Activated naive CD8-positive, alpha-beta T cell treated with anti-CD3 and anti-CD28 coated beads, Interleukin-2, amount 50 U/mL, for 24 hours (primary cell): ENCODE data around the gene ACTG1.
A peak's percentile ranks its signal among the peaks of the same experiment; 100 is the strongest.

Experiments
- ATAC-seq: fragments of 150-1000 bp; cut with Tn5 transposase; one replicate; pipeline ENCODE4 v1.10.0; 2021
- DNase-seq: peaks from one replicate; pipeline ENCODE4 v3.0.0; 2021
- H3K27ac Mint-ChIP-seq: one replicate; pipeline ENCODE4 v1.8.0; 2021; ENCODE audit warnings: mild to moderate bottlenecking, mixed read lengths
- H3K27me3 Mint-ChIP-seq: one replicate; pipeline ENCODE4 v1.8.0; 2021; ENCODE audit warnings: mixed read lengths
- H3K36me3 Mint-ChIP-seq: one replicate; pipeline ENCODE4 v1.8.0; 2021; ENCODE audit warnings: low read depth, mixed read lengths
- H3K4me1 Mint-ChIP-seq: one replicate; pipeline ENCODE4 v1.8.0; 2021; ENCODE audit warnings: mixed read lengths
- H3K4me3 Mint-ChIP-seq: one replicate; pipeline ENCODE4 v1.8.0; 2021; ENCODE audit warnings: mild to moderate bottlenecking, moderate library complexity, mixed read lengths
- H3K9me3 Mint-ChIP-seq: one replicate; pipeline ENCODE4 v1.8.0; 2021; ENCODE audit warnings: mixed read lengths

ACTG1 gene

GRCh38 chr17:81489998-81490992, 22.3 kb downstream of the ACTG1 start:
- Mint-ChIP-seq H3K9me3 (no peaks in the 10 kb centered on the region), H3K36me3 (no peaks in the 10 kb centered on the region), H3K4me1 (peaks cover 21% of the 10 kb centered on the region), H3K27ac (no peak overlapping the region), H3K4me3 (peak overlapping the region; percentile 60), H3K27me3 (peaks cover 16% of the 10 kb centered on the region)
- DNase-seq (no peak), ATAC-seq (no peak)

DNA sequence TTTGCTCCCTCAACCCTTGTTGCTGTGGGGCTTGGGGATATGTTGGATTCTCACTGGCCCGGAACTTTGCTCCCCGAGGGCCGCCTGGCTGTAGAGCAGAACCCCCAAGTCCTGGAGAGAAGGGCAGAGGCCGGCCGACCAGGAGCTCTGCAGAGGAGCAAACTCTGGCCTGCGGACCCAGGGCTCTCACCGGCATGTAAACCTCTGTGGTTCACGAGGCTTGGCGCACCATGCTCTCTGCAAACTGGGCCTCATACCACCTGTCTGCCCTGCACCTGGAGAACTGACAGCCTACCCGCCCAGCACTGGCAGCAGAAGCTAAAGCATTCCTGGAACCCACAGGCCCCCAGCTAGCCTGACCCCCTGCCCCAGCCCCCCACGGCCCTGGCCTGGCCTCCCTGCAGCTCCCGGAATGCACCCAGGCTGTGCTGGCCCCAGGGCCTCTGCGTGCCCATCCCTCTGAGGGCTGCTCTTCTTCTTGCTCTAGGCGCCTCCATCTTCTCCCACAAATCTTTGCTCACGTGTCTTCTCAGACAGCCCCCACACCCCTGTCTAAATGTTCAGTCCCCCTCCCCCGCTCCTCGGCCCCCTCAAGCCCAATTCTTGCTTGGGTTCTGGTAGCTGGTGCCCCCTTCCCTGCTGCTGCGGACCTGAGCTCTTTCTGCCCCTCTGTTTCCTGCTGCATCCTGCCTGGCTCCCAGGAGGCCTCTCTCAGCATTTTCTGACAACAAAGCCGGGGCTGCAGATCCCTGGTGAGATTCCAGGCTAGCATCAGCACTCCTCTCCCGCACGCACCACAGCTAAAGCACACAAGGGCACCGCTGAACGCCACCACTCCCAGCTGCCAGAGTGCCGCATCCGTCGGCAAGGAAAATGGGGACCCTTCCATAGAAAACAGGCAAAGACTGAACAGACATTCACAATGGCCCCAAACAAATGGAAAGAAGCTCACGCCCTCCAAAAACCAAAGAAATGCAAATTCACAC, 23.3 kb downstream of the ACTG1 start:
- no peak for ATAC-seq
- peak overlapping the region; percentile 60 for H3K4me3 Mint-ChIP-seq

DNA sequence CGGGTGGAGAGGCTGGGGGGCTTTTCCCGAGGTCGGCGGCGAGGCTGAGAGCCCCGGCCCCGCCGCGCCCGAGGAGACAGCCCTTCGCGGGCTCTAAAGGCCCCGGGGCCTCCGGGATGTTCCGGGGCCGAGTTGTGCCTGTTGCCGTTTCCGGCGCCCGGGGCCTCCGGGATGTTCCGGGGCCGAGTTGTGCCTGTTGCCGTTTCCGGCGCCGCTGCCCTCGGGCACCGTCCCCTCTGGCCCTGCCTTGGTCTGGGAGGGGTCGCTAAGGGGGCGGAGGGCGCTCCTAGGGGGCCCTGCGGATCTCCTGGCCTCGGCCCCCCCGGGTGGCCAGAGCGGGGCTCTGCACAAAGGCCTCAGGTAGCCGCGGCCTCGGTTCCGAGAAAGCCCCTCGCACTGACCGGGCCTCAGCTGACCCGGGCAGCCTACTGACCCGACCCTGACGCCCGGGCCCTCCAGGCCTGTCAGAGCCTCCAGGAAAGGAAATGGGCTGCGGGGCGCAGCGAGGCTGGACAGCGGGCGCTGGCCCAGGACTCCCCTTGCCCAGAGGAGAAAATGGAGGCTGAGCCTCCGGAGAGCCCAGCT, 24.2 kb downstream of the ACTG1 start:
- Mint-ChIP-seq H3K9me3 (no peaks in the 10 kb centered on the region), H3K4me3 (no peak overlapping the region), H3K27me3 (peaks cover 12% of the 10 kb centered on the region), H3K36me3 (no peaks in the 10 kb centered on the region), H3K4me1 (peaks cover 23% of the 10 kb centered on the region), H3K27ac (no peak overlapping the region)
- ATAC-seq (no peak), DNase-seq (peak; percentile 24)

More for the DNA sequence above, 23.3 kb downstream of the ACTG1 start:
- peaks cover 12% of the 10 kb centered on the region for H3K27me3 Mint-ChIP-seq
- no peaks in the 10 kb centered on the region for H3K9me3 Mint-ChIP-seq
- peaks cover 21% of the 10 kb centered on the region for H3K4me1 Mint-ChIP-seq
- H3K36me3 Mint-ChIP-seq = no peaks in the 10 kb centered on the region
- DNase-seq = no peak
- H3K27ac Mint-ChIP-seq = no peak overlapping the region

DNA sequence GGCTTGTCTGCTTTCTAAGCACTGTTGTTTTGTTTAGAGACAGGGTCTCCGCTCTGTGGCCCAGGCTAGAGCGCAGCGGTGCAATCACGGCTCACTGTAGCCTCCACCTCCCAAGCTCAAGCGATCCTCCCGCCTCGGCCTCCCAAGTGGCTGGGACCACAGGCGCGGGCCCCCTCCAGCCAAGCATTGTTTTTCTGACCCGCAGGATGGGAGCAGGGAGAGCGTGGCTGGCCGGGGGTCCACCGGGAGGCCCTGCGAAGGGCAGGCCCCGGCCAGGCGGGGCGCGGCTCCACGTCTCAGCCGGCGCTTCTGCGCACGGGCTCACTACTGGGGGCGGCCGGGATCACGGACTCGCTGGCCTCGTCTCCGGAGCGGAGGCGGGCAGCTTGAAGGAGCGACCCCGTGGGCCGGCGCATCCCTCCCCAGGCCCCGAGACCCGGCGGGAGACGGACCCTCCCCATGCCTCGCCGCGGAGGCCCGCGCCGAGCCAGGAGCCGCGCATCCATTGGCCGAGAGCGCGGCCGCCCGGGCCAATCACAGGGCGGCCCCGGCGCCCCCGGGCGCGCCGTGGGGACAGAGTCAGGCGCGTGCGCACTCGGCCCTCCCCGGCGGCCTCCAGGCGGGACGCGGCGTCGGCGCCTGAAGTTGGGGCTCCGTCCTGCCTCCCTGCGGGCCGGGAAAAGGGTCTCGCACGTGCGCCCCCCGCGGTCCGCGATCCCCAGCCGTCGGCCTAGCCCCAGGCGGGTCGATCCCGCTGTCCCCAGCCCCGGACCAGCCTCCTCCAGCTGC, 24.9 kb downstream of the ACTG1 start:
- peaks cover 29% of the 10 kb centered on the region for H3K4me1 Mint-ChIP-seq
- ATAC-seq = peak; percentile 74
- no peak overlapping the region for H3K4me3 Mint-ChIP-seq
- DNase-seq = peak; percentile 85
- peaks cover 18% of the 10 kb centered on the region for H3K27me3 Mint-ChIP-seq
- no peak overlapping the region for H3K27ac Mint-ChIP-seq
- H3K36me3 Mint-ChIP-seq = no peaks in the 10 kb centered on the region
- no peaks in the 10 kb centered on the region for H3K9me3 Mint-ChIP-seq

DNA sequence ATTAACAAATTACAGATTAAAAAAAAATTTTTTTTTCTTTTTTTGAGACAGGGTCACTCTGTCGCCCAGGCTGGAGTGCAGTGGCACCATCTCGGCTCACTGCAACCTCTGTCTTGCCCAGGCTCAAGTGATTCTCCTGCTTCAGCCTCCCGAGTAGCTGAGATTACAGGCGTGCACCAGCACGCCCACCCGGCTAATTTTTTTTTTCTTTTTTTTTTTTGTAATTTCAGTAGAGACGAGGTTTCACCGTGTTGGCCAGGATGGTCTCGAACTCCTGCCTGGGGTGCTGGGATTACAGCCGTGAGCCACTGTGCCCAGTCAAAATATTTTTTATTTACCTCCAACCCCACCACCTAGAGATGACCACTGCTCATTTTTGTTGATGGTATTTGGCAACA, 25.5 kb downstream of the ACTG1 start:
- Mint-ChIP-seq H3K4me3 (no peak overlapping the region), H3K9me3 (no peaks in the 10 kb centered on the region), H3K27me3 (peaks cover 23% of the 10 kb centered on the region), H3K4me1 (peaks cover 35% of the 10 kb centered on the region), H3K36me3 (no peaks in the 10 kb centered on the region), H3K27ac (no peak overlapping the region)
- DNase-seq = no peak
- ATAC-seq = no peak

DNA sequence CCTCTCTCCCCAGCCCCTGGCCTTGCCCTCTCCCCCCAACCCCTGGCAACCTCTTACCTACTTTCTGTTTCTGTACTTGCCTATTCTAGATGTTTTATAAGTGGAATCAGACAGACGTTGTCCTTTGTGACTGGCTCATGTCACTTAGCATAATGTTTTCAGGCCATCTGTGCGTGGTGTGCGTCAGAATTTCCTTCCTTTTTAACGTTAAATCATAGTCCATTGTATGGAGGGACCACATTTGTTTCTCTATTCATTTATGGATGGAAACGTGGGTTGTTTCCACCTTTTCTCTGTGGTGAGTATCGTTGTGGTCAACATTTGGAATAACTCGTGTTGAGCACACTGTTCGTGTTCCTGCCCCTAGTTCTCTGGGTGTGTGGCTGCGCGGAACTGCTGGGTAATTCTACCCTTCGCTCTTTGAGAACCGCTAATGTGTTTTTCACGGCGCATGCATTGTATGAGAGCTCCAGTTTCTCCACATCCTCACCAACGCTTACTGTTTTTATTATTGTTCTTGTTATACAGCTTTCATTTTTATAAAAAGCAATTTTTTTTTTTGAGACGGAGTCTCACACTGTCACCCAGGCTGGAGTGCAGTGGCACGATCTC, 26.3 kb downstream of the ACTG1 start:
- H3K9me3 Mint-ChIP-seq = no peaks in the 10 kb centered on the region
- H3K27ac Mint-ChIP-seq = peak overlapping the region; percentile 26
- DNase-seq (no peak), ATAC-seq (no peak)
- H3K27me3 Mint-ChIP-seq = peaks cover 28% of the 10 kb centered on the region
- no peaks in the 10 kb centered on the region for H3K36me3 Mint-ChIP-seq
- peak overlapping the region; percentile 1 for H3K4me3 Mint-ChIP-seq
- H3K4me1 Mint-ChIP-seq = peaks cover 41% of the 10 kb centered on the region

- Mint-ChIP-seq H3K27me3 (peaks cover 30% of the 10 kb centered on the region), H3K4me1 (peaks cover 37% of the 10 kb centered on the region)
These were observed 28.2 kb downstream of the ACTG1 start for GRCh38 chr17:81484195-81484979.

GRCh38 chr17:81483862-81484194, 28.8 kb downstream of the ACTG1 start:
- Mint-ChIP-seq H3K27me3 (peaks cover 30% of the 10 kb centered on the region), H3K4me1 (peaks cover 37% of the 10 kb centered on the region), H3K4me3 (no peak overlapping the region), H3K27ac (no peak overlapping the region), H3K36me3 (no peaks in the 10 kb centered on the region), H3K9me3 (no peaks in the 10 kb centered on the region)
- DNase-seq (no peak), ATAC-seq (no peak)

More at GRCh38 chr17:81484195-81484979, 28.2 kb downstream of the ACTG1 start:
- DNase-seq (peak; percentile 93), ATAC-seq (peak; percentile 55)
- Mint-ChIP-seq H3K27ac (no peak overlapping the region), H3K4me3 (no peak overlapping the region), H3K36me3 (no peaks in the 10 kb centered on the region), H3K9me3 (no peaks in the 10 kb centered on the region)

DNA sequence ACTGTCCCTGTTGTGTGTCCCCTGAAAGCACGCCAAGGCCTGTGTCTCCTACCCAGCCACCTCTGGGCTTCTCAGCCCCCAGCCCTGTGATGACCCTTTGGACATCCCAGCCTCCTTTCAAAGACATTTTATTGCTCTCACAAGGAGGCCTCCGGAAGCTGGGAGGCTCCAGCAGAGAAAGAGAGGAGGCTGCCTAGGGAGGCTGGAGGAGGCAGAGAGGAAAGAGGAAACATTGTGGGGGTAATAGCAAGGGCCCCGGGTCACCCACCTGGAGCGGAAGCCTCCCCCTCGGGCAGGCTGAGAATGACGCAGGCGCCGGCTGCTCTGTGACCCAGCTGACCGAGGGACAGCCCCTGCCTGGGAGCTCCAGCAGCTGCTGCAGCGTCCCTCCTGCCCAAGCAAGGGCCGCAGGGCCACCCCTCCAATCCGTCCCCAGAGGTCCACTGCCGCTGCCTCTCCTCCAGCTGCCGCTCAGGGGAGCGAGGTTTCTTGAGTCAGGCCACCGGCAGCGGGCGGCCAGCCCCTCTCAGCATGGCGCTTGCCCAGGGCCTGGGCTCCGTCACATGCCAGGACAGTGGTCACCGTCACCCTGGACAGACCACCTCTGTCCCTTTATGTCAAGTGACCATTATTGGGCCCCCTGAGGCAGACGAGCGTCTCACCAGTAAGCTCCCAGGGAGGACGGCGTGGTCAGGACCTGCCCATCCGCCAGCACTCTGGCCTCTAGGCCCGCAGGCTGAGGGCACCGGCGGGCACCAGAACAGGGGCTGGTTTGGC, 29.3 kb downstream of the ACTG1 start:
- Mint-ChIP-seq H3K4me1 (peaks cover 37% of the 10 kb centered on the region), H3K27ac (no peak overlapping the region), H3K36me3 (no peaks in the 10 kb centered on the region), H3K27me3 (peaks cover 30% of the 10 kb centered on the region), H3K9me3 (no peaks in the 10 kb centered on the region), H3K4me3 (no peak overlapping the region)
- peak; percentile 33 for ATAC-seq
- DNase-seq = peak; percentile 67

DNA sequence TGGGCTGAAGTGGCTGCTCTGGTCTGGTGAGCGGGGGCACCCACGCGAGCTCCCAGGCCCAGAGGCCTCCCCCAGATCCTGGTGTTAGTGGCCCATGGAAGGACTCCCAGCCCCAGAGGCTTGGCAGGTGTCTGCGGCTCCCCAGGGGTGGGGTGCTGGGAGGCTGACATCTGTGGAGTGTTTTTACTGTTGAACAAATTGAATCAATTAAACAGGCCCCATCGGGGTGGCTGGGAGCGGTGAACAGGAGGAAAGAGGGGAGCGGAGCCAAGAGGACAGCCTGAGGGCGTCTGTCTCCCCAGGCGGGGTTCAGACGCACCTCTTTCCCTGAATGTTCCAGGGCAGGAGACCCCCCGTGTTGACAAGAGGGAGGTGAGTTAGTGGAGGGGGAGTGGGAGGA, 29.9 kb downstream of the ACTG1 start:
- no peak overlapping the region for H3K4me3 Mint-ChIP-seq
- H3K4me1 Mint-ChIP-seq = peaks cover 37% of the 10 kb centered on the region
- no peak overlapping the region for H3K27ac Mint-ChIP-seq
- no peaks in the 10 kb centered on the region for H3K36me3 Mint-ChIP-seq
- ATAC-seq = no peak
- H3K9me3 Mint-ChIP-seq = no peaks in the 10 kb centered on the region
- DNase-seq = no peak
- H3K27me3 Mint-ChIP-seq = peaks cover 30% of the 10 kb centered on the region

- no peaks in the 10 kb centered on the region for H3K9me3 Mint-ChIP-seq
- no peak overlapping the region for H3K27ac Mint-ChIP-seq
- H3K27me3 Mint-ChIP-seq = peaks cover 30% of the 10 kb centered on the region
These were observed 30.6 kb downstream of the ACTG1 start for GRCh38 chr17:81481815-81482505.

More at GRCh38 chr17:81481815-81482505, 30.6 kb downstream of the ACTG1 start:
- ATAC-seq (no peak), DNase-seq (no peak)
- no peaks in the 10 kb centered on the region for H3K36me3 Mint-ChIP-seq
- H3K4me1 Mint-ChIP-seq = peaks cover 33% of the 10 kb centered on the region
- H3K4me3 Mint-ChIP-seq = peak overlapping the region; percentile 42
